K562 (cell line): Measurements from ENCODE around the gene ST6GALNAC2. TPM values are rescaled to one million over a fixed set of nuclear protein-coding genes. Genes with fewer than 3 reads are reported as not detected.

ENCODE experiments used
- ATAC-seq: fragments of 200-7000 bp; cut with Tn5 transposase; 3 replicates; pipeline ENCODE4 v1.9.1; 2020; ENCODE audit warnings: moderate library complexity
- BruUV-seq: library from RNA; stranded (reverse); fragments of 400-500 nt; replicated peaks from 2 replicates; lab custom pipeline; 2021; lab: Mats Ljungman, UMichigan
- CTCF ChIA-PET: fragments of 300-600 bp; formaldehyde crosslinking; extraction: SDS; loops from one replicate; lab custom pipeline; 2021; ENCODE audit warnings: low intra/inter-chr PET ratio; lab: Yijun Ruan, JAX
- POLR2A ChIA-PET: fragments of 300-600, 350-650 bp; sonication (Branson Sonifier 250); formaldehyde crosslinking; extraction: SDS; loops from one replicate; lab custom pipeline; 2021; ENCODE audit warnings: antibody characterized with exemption, inconsistent platforms; lab: Yijun Ruan, JAX
- DNase-seq, 4 experiments: peaks; one replicate each; pipeline versions ENCODE4 v3.0.0 to v3.0.0-alpha.2; 2011 to 2018; ENCODE audit warnings: low spot score in 3 of 4, mixed read lengths in 3 of 4; ENCODE audit errors: extremely low read depth in 1 of 4
- FAIRE-seq: peaks from 2 replicates; lab custom pipeline; 2011; peaks lifted over from hg19 to GRCh38; lab: Jason Lieb, UNC
- H2AFZ ChIP-seq: 2 replicates; pipeline ENCODE4 v1.6.0; 2011; ENCODE audit warnings: low read depth, low read length, control low read depth, inconsistent platforms
- H3K27ac ChIP-seq: fragments of 200-600 bp; 3 replicates; pipeline ENCODE4 v1.8.0; 2011; ENCODE audit warnings: low read depth, mild to moderate bottlenecking, control low read depth, inconsistent platforms, low read length, moderate library complexity, mixed read lengths; ENCODE audit errors: extremely low read depth
- H3K27me3 ChIP-seq, 2 experiments: fragments of 300-600 bp in 1 of 2; 2 replicates in 1 of 2; 3 replicates in 1 of 2; pipeline versions ENCODE4 v1.6.0 to v1.8.0; 2011; ENCODE audit warnings: inconsistent platforms in 2 of 2, low read length in 2 of 2, mild to moderate bottlenecking in 1 of 2, mixed read lengths in 1 of 2, moderate library complexity in 1 of 2; ENCODE audit not compliant: control insufficient read depth in 2 of 2, insufficient read depth in 2 of 2
- H3K36me3 ChIP-seq: fragments of 300-600 bp; 3 replicates; pipeline ENCODE4 v1.8.0; 2011; ENCODE audit warnings: mild to moderate bottlenecking, low read length, inconsistent platforms; ENCODE audit not compliant: control insufficient read depth, insufficient read depth
- H3K4me1 ChIP-seq, 2 experiments: fragments of 200-600 bp in 1 of 2; replicated peaks in 1 of 2; 2 replicates in 1 of 2; 3 replicates in 1 of 2; pipeline versions ENCODE4 v1.5.1 to v1.8.0; 2011; ENCODE audit warnings: inconsistent platforms in 2 of 2, low read length in 2 of 2, mild to moderate bottlenecking in 1 of 2, mixed read lengths in 1 of 2, moderate library complexity in 1 of 2; ENCODE audit not compliant: control insufficient read depth in 2 of 2, insufficient read depth in 2 of 2
- H3K4me2 ChIP-seq: 2 replicates; pipeline ENCODE4 v1.6.1; 2011; ENCODE audit warnings: low read length, control low read depth, inconsistent platforms, mixed read lengths; ENCODE audit not compliant: insufficient read depth
- H3K4me3 ChIP-seq: fragments of 200-600 bp; sonication (generic), shearing (Covaris generic); 2 replicates; pipeline ENCODE4 v1.5.1; 2016; ENCODE audit warnings: control low read depth, inconsistent platforms
- H3K79me2 ChIP-seq: fragments of 200-600 bp; 3 replicates; pipeline ENCODE4 v1.8.0; 2011; ENCODE audit warnings: low read length, inconsistent platforms; ENCODE audit not compliant: control insufficient read depth, insufficient read depth
- H3K9ac ChIP-seq, 2 experiments: 2 replicates each; pipeline versions ENCODE4 v1.6.0 to v1.6.1; 2011; ENCODE audit warnings: low read depth in 2 of 2, low read length in 2 of 2, control low read depth in 1 of 2, inconsistent platforms in 1 of 2, mild to moderate bottlenecking in 1 of 2, mixed read lengths in 1 of 2; ENCODE audit not compliant: insufficient read depth in 1 of 2
- H3K9me1 ChIP-seq: one replicate; pipeline ENCODE4 v1.6.0; 2011; ENCODE audit warnings: inconsistent platforms, mild to moderate bottlenecking, low read length, moderate library complexity; ENCODE audit not compliant: control insufficient read depth, insufficient read depth
- H3K9me3 ChIP-seq: replicated peaks from 2 replicates; pipeline ENCODE4 v1.5.1; 2011; ENCODE audit warnings: low read depth, low read length, inconsistent platforms; ENCODE audit not compliant: control insufficient read depth, insufficient read depth
- H4K20me1 ChIP-seq: replicated peaks from 2 replicates; pipeline ENCODE4 v1.6.1; 2011; ENCODE audit warnings: low read length, inconsistent platforms, mixed read lengths; ENCODE audit not compliant: control insufficient read depth, insufficient read depth
- CTBP1 ChIP-seq: fragments of 450-650 bp; IDR thresholded peaks from 2 replicates; pipeline ENCODE4 v1.6.1; 2016; ENCODE audit warnings: borderline replicate concordance
- RCOR1 ChIP-seq, 2 experiments: IDR thresholded peaks; 2 replicates each; pipeline ENCODE4 v1.6.1; 2012; ENCODE audit warnings: low read depth in 2 of 2, low read length in 2 of 2, borderline replicate concordance in 1 of 2, improper control_type of control experiment in 1 of 2
- SMARCE1 ChIP-seq: fragments of 450-650 bp; IDR thresholded peaks from 2 replicates; pipeline ENCODE4 v1.7.1; 2016; ENCODE audit warnings: mild to moderate bottlenecking
- SREBF2 ChIP-seq: sonication (generic); formaldehyde crosslinking; IDR thresholded peaks from 2 replicates; pipeline ENCODE4 v1.4.0; 2020; ENCODE audit warnings: mild to moderate bottlenecking, missing genetic modification reagents
- TCF3 ChIP-seq: sonication (generic); formaldehyde crosslinking; IDR thresholded peaks from 2 replicates; pipeline ENCODE4 v1.4.0; 2020; ENCODE audit warnings: mild to moderate bottlenecking, missing genetic modification reagents
- ZNF398 ChIP-seq: fragments of 250-450 bp; sonication (Bioruptor Pico); IDR thresholded peaks from 2 replicates; pipeline ENCODE4 v1.8.0; 2021; ENCODE audit warnings: moderate library complexity, mild to moderate bottlenecking, inconsistent platforms
- ZNF668 ChIP-seq: fragments of 250-450 bp; sonication (Bioruptor Pico); IDR thresholded peaks from 2 replicates; pipeline ENCODE4 v1.8.0; 2022; ENCODE audit warnings: mild to moderate bottlenecking, inconsistent platforms
- ZNF707 ChIP-seq: fragments of 250-450 bp; sonication (Bioruptor Pico); conservative IDR thresholded peaks from 2 replicates; pipeline ENCODE4 v1.8.0; 2022; ENCODE audit warnings: inconsistent platforms, mild to moderate bottlenecking, moderate library complexity
- ZSCAN29 ChIP-seq: fragments of 450-650 bp; IDR thresholded peaks from 2 replicates; pipeline ENCODE4 v1.6.1; 2017
- WGBS: fragments of 100-300 bp; shearing (Covaris generic); methylation state at CpG from one replicate; pipeline ENCODE4 v1.1.6; 2016; ENCODE audit warnings: low coverage, mixed read lengths; ENCODE audit not compliant: insufficient coverage; ENCODE audit errors: missing lambda C conversion rate; 5-methylcytosine and 5-hydroxymethylcytosine counted together
- in situ Hi-C: fragments of 300-500 bp; cut with MboI; formaldehyde crosslinking; loops from 4 replicates; pipeline ENCODE4 v1.15.0; 2018; ENCODE audit warnings: inconsistent platforms, mixed read lengths
- intact Hi-C: fragments of 100-400 bp; cut with micrococcal nuclease; formaldehyde crosslinking; loops from 2 replicates; pipeline ENCODE4 v1.14.2; 2022
- polyA plus RNA-seq, 8 experiments: library from polyadenylated mRNA; depleted of rRNA in 4 of 8; stranded (reverse) in 5 of 8; unstranded in 3 of 8; fragments of >200 nt; fragmentation: Nextera tagmentation in 2 of 8; fragmentation: Illumina TruSeq in 1 of 8; extraction: Ambion mirVana in 2 of 8; extraction: Trizol in 1 of 8; gene quantifications; 2 replicates each; pipeline versions ENCODE4 v1.2.1 to v1.2.3, GENCODE V29; 2011 to 2014; ENCODE audit warnings: inconsistent platforms in 1 of 8, missing spikeins in 1 of 8
- total RNA-seq, 7 experiments: library from RNA; depleted of rRNA in 6 of 7; stranded (reverse); fragments of >200 nt in 6 of 7; fragmentation: Illumina TruSeq in 2 of 7; extraction: Trizol in 2 of 7; gene quantifications; 2 replicates each; pipeline versions ENCODE4 v1.2.1 to v1.2.3, GENCODE V29; 2011 to 2021; ENCODE audit warnings: low replicate concordance in 1 of 7
- TF ChIP-seq, protein P1 (sequence below), 3 experiments: fragments of 200-800 bp in 1 of 3; sonication (Bioruptor generic) in 1 of 3; sonication (generic) in 1 of 3; formaldehyde crosslinking in 1 of 3; IDR thresholded peaks; 2 replicates each; pipeline versions ENCODE4 v1.6.1 to v1.8.0; 2016 to 2022; ENCODE audit warnings: mild to moderate bottlenecking in 2 of 3, missing compliant biosample characterization in 2 of 3, missing genetic modification characterization in 2 of 3, missing genetic modification reagents in 1 of 3
- TF ChIP-seq, protein P2 (sequence below): sonication (generic); formaldehyde crosslinking; IDR thresholded peaks from 2 replicates; pipeline ENCODE4 v1.9.0; 2022; ENCODE audit warnings: mild to moderate bottlenecking, missing genetic modification reagents
- TF ChIP-seq, protein P3 (sequence below): sonication (generic); formaldehyde crosslinking; IDR thresholded peaks from 2 replicates; pipeline ENCODE4 v1.9.0; 2022; ENCODE audit warnings: mild to moderate bottlenecking, missing genetic modification reagents

ST6GALNAC2 gene
- total and polyA plus RNA-seq, 9 of the 15 experiments (the other 6 are each of a cell fraction or from before 2014, with no cell fraction given): 0.18 TPM; not detected in 8

GRCh38 chr17:76586741-76587487, 1.3 kb upstream of the ST6GALNAC2 start:
- peak; percentile 11 for FAIRE-seq
- H3K36me3 ChIP-seq: no peaks in the 10 kb centered on the region
- TF ChIP-seq ZNF398 (no peak), RCOR1 (IDR thresholded peaks at IDR 0.05; ENCODE audit: borderline replicate concordance in 1 of 2, low read depth in 2 of 2, low read length in 2 of 2) (no peak), SREBF2 (no peak), ZNF668 (no peak), SMARCE1 (no peak), ZSCAN29 (no peak), CTBP1 (peak; percentile 23; the same call in 1 of the 2 replicates), ZNF707 (CRISPR knock-in tag) (no peak), TCF3 (CRISPR knock-in tag) (0 out of 2 replicates have a peak, but pooled peaks have one; percentile 31)
- TF ChIP-seq, protein P1, sequence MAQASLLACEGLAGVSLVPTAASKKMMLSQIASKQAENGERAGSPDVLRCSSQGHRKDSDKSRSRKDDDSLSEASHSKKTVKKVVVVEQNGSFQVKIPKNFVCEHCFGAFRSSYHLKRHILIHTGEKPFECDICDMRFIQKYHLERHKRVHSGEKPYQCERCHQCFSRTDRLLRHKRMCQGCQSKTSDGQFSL (CRISPR knock-in tag; IDR thresholded peaks at IDR 0.05): no peak
- TF ChIP-seq, protein P1 (tag; IDR thresholded peaks at IDR 0.05): no peak
- TF ChIP-seq, protein P2, sequence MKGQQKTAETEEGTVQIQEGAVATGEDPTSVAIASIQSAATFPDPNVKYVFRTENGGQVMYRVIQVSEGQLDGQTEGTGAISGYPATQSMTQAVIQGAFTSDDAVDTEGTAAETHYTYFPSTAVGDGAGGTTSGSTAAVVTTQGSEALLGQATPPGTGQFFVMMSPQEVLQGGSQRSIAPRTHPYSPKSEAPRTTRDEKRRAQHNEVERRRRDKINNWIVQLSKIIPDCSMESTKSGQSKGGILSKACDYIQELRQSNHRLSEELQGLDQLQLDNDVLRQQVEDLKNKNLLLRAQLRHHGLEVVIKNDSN (CRISPR knock-in tag): peak; percentile 84
- TF ChIP-seq, protein P3, sequence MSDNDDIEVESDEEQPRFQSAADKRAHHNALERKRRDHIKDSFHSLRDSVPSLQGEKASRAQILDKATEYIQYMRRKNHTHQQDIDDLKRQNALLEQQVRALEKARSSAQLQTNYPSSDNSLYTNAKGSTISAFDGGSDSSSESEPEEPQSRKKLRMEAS (CRISPR knock-in tag): peak; percentile 65

More at GRCh38 chr17:76586741-76587487, 1.3 kb upstream of the ST6GALNAC2 start:
- 38% methylated on average over 15 of the region's 17 CpGs for WGBS
- Histone ChIP-seq H3K27me3 (peaks cover 0 to 6% of the 10 kb centered on the region in 2 experiments; a peak in 2 of 5 replicates), H3K9ac (peak overlapping the region in 1 of 2 experiments; percentile 55; a peak in 1 of 4 replicates), H3K27ac (no peak overlapping the region), H3K4me1 (peaks cover 0 to 28% of the 10 kb centered on the region in 2 experiments; a peak in 3 of 5 replicates), H3K9me1 (no peaks in the 10 kb centered on the region), H3K9me3 (no peaks in the 10 kb centered on the region), H3K4me3 (no peak overlapping the region), H3K79me2 (no peaks in the 10 kb centered on the region), H3K4me2 (no peak overlapping the region), H2AFZ (no peak overlapping the region), H4K20me1 (no peaks in the 10 kb centered on the region)
- BruUV-seq: no TSS peak
- in situ Hi-C loops: no loop called here
- POLR2A ChIA-PET: interaction anchor here (0.6 kb wide), 1 partner anchor 9 kb away, joined by 3 read pairs; no protein-coding TSS in a partner anchor
- ATAC-seq (peak; percentile 16; the same call in 1 of the 3 replicates), DNase-seq (peak in 1 of 4 experiments; percentile 24)
- intact Hi-C loops: no loop called here
- CTCF ChIA-PET: no interaction called here
